Liver (tissue), 9 donors: ENCODE data around the gene TBX2. TPM values are rescaled to one million over a fixed set of nuclear protein-coding genes. Genes with fewer than 3 reads are reported as not detected.

Source experiments
- DNase-seq: peaks from one replicate; pipeline ENCODE4 v3.0.0-alpha.2; 2017; ENCODE audit warnings: low spot score
- H3K27ac ChIP-seq, 2 donors: one replicate each; pipeline ENCODE4 v1.7.0; 2013; ENCODE audit warnings: inconsistent platforms in 2 of 2, low read length in 2 of 2, control low read depth in 1 of 2, low read depth in 1 of 2, mild to moderate bottlenecking in 1 of 2
- H3K27me3 ChIP-seq, 4 donors: one replicate each; pipeline versions ENCODE4 v1.6.1 to v1.7.0; 2013; ENCODE audit warnings: low read length in 3 of 4, inconsistent platforms in 1 of 4, mild to moderate bottlenecking in 1 of 4, moderate library complexity in 1 of 4; ENCODE audit not compliant: control insufficient read depth in 4 of 4, insufficient read depth in 4 of 4
- H3K36me3 ChIP-seq, 4 donors: one replicate each; pipeline versions ENCODE4 v1.6.1 to v1.7.0; 2013; ENCODE audit warnings: low read length in 3 of 4, mild to moderate bottlenecking in 3 of 4, low read depth in 1 of 4, moderate library complexity in 1 of 4; ENCODE audit not compliant: control insufficient read depth in 4 of 4, insufficient read depth in 3 of 4
- H3K4me1 ChIP-seq, 4 donors: one replicate each; pipeline versions ENCODE4 v1.6.1 to v1.7.0; 2013; ENCODE audit warnings: low read length in 3 of 4, mild to moderate bottlenecking in 3 of 4, moderate library complexity in 1 of 4; ENCODE audit not compliant: control insufficient read depth in 4 of 4, insufficient read depth in 4 of 4
- H3K4me3 ChIP-seq, 3 donors: one replicate each; pipeline versions ENCODE4 v1.6.1 to v1.7.0; 2013; ENCODE audit warnings: low read length in 3 of 3, control low read depth in 1 of 3, low read depth in 1 of 3, mild to moderate bottlenecking in 1 of 3
- H3K9ac ChIP-seq, 2 donors: one replicate each; pipeline ENCODE4 v1.7.0; 2013; ENCODE audit warnings: low read length in 2 of 2, mild to moderate bottlenecking in 2 of 2, moderate library complexity in 2 of 2, control low read depth in 1 of 2, low read depth in 1 of 2
- H3K9me3 ChIP-seq, 4 donors: one replicate each; pipeline versions ENCODE4 v1.6.1 to v1.7.0; 2013; ENCODE audit warnings: low read length in 3 of 4; ENCODE audit not compliant: control insufficient read depth in 4 of 4
- ATF3 ChIP-seq: IDR thresholded peaks from 2 replicates; pipeline ENCODE4 v1.6.1; 2016; ENCODE audit warnings: antibody characterized with exemption
- CTCF ChIP-seq: fragments of 150-350 bp; IDR thresholded peaks from 2 replicates; pipeline ENCODE4 v1.5.1; 2017; ENCODE audit warnings: improper control_type of control experiment, low read depth, low read length; ENCODE audit not compliant: missing input control
- EGR1 ChIP-seq, 2 donors: IDR thresholded peaks; 2 replicates each; pipeline ENCODE4 v1.6.1; 2016 to 2018; ENCODE audit warnings: antibody characterized with exemption in 2 of 2, low read depth in 2 of 2
- FOXA1 ChIP-seq: IDR thresholded peaks from 2 replicates; pipeline ENCODE4 v1.6.1; 2016; ENCODE audit warnings: antibody characterized with exemption
- FOXA2 ChIP-seq: IDR thresholded peaks from 2 replicates; pipeline ENCODE4 v1.6.1; 2016; ENCODE audit warnings: antibody characterized with exemption
- GABPA ChIP-seq, 2 donors: IDR thresholded peaks in 1 of 2; conservative IDR thresholded peaks in 1 of 2; 2 replicates each; pipeline ENCODE4 v1.6.1; 2016; ENCODE audit warnings: antibody characterized with exemption in 2 of 2, mild to moderate bottlenecking in 1 of 2, moderate library complexity in 1 of 2
- HNF4A ChIP-seq, 2 donors: conservative IDR thresholded peaks; 2 replicates each; pipeline ENCODE4 v1.6.1; 2016; ENCODE audit warnings: antibody characterized with exemption in 2 of 2, mild to moderate bottlenecking in 2 of 2
- HNF4G ChIP-seq: IDR thresholded peaks from 2 replicates; pipeline ENCODE4 v1.6.1; 2016; ENCODE audit warnings: antibody characterized with exemption
- JUND ChIP-seq, 2 donors: IDR thresholded peaks; 2 replicates each; pipeline ENCODE4 v1.6.1; 2016; ENCODE audit warnings: antibody characterized with exemption in 2 of 2
- MAX ChIP-seq: IDR thresholded peaks from 2 replicates; pipeline ENCODE4 v1.6.1; 2016; ENCODE audit warnings: antibody characterized with exemption
- NR2F2 ChIP-seq: IDR thresholded peaks from 2 replicates; pipeline ENCODE4 v1.6.1; 2016; ENCODE audit warnings: antibody characterized with exemption
- RAD21 ChIP-seq, 2 donors: IDR thresholded peaks; 2 replicates each; pipeline ENCODE4 v1.6.1; 2016; ENCODE audit warnings: antibody characterized with exemption in 2 of 2, mild to moderate bottlenecking in 2 of 2
- REST ChIP-seq: IDR thresholded peaks from 2 replicates; pipeline ENCODE4 v1.6.1; 2016; ENCODE audit warnings: antibody characterized with exemption, mild to moderate bottlenecking
- RXRA ChIP-seq, 2 donors: IDR thresholded peaks; 2 replicates each; pipeline ENCODE4 v1.6.1; 2017 to 2018; ENCODE audit warnings: antibody characterized with exemption in 2 of 2, mild to moderate bottlenecking in 1 of 2
- SP1 ChIP-seq: IDR thresholded peaks from 2 replicates; pipeline ENCODE4 v1.6.1; 2018; ENCODE audit warnings: antibody characterized with exemption, mild to moderate bottlenecking
- TAF1 ChIP-seq: conservative IDR thresholded peaks from 2 replicates; pipeline ENCODE4 v1.6.1; 2016; ENCODE audit warnings: antibody characterized with exemption, mild to moderate bottlenecking
- YY1 ChIP-seq: IDR thresholded peaks from 2 replicates; pipeline ENCODE4 v1.6.1; 2016; ENCODE audit warnings: antibody characterized with exemption, mild to moderate bottlenecking
- ZBTB33 ChIP-seq: IDR thresholded peaks from 2 replicates; pipeline ENCODE4 v1.6.1; 2016; ENCODE audit warnings: antibody characterized with exemption
- WGBS: extraction: QIAGEN DNeasy Blood & Tissue Kit; methylation state at CpG from one replicate; pipeline ENCODE4 v1.1.7; 2013; 5-methylcytosine and 5-hydroxymethylcytosine counted together
- polyA plus RNA-seq, 2 donors: library from polyadenylated mRNA; stranded (reverse) in 1 of 2; unstranded in 1 of 2; fragments of 200-250 nt in 1 of 2; fragments of >200 nt in 1 of 2; fragmentation: Nextera tagmentation in 1 of 2; extraction: Ambion mirVana in 1 of 2; gene quantifications; one replicate each; pipeline versions ENCODE4 v1.2.1 to v1.2.3, GENCODE V29; 2013 to 2015
- total RNA-seq, 2 donors: library from RNA; depleted of rRNA; stranded (reverse); fragments of >200 nt; gene quantifications; one replicate each; pipeline ENCODE4 v1.2.3, GENCODE V29; 2014
- donor health status: healthy.
- donor health status: healthy.
- donor health status: healthy.
- donor health status: healthy.
- donor health status: healthy.

Gene TBX2
- total and polyA plus RNA-seq, 4 donors: 0.85 to 3.1 (median 2.5) TPM

- 37% methylated on average over 38 of the region's 38 CpGs for WGBS
- Histone ChIP-seq H3K4me3 (no peak overlapping the region), H3K27ac (no peak overlapping the region), H3K9ac (no peak overlapping the region), H3K27me3 (peaks cover 2 to 9% (median 4%) of the 10 kb centered on the region in 4 donors), H3K36me3 (no peaks in the 10 kb centered on the region), H3K9me3 (peaks cover 0 to 3% (median 0%) of the 10 kb centered on the region in 4 donors), H3K4me1 (peaks cover 3 to 25% (median 13%) of the 10 kb centered on the region in 4 donors)
- no peak for TF ChIP-seq REST
- TF ChIP-seq JUND (IDR thresholded peaks at IDR 0.05): no peak
- TF ChIP-seq CTCF: no peak
- TF ChIP-seq MAX: no peak
- no peak for TF ChIP-seq ATF3
- no peak for TF ChIP-seq NR2F2
- TF ChIP-seq RAD21 (IDR thresholded peaks at IDR 0.05): no peak
- no peak for TF ChIP-seq RXRA (IDR thresholded peaks at IDR 0.05)
- TF ChIP-seq YY1: no peak
- TF ChIP-seq EGR1 (IDR thresholded peaks at IDR 0.05; ENCODE audit: low read depth in 2 of 2): no peak
- no peak for TF ChIP-seq FOXA1
- TF ChIP-seq HNF4G: no peak
- no peak for TF ChIP-seq TAF1
- TF ChIP-seq FOXA2: no peak
- no peak for TF ChIP-seq GABPA (IDR thresholded peaks at IDR 0.05 in 1 of 2, conservative IDR thresholded peaks at IDR 0.05 in 1 of 2)
- TF ChIP-seq SP1: no peak
- no peak for TF ChIP-seq HNF4A (conservative IDR thresholded peaks at IDR 0.05)
- TF ChIP-seq ZBTB33: no peak
- DNase-seq: no peak
Observed at GRCh38 chr17:61395409-61395982, 4.1 kb upstream of the TBX2 start.
